A673 (cell line): ENCODE measurements around the gene ENTPD6.

ENCODE experiments used
- CTCF ChIP-seq: fragments of 300-800, 200-600 bp; sonication (generic); conservative IDR thresholded peaks from 2 replicates; pipeline ENCODE4 v1.5.1; 2017; ENCODE audit warnings: low read depth, mild to moderate bottlenecking, antibody characterized with exemption, low read length, moderate library complexity, mixed read lengths
- EZH2 ChIP-seq: fragments of 200-600 bp; sonication (generic); IDR thresholded peaks from 2 replicates; pipeline ENCODE4 v1.6.1; 2017; ENCODE audit warnings: borderline replicate concordance, low read depth, mild to moderate bottlenecking, mixed read lengths, antibody characterized with exemption, low read length; ENCODE audit not compliant: poor library complexity, severe bottlenecking

- TF ChIP-seq CTCF: no peak
- no peak for TF ChIP-seq EZH2
These were observed 42.3 kb downstream of the ENTPD6 start for GRCh38 chr20:25237610-25238318.
